ENCODE data around the gene ACR. TPM values are rescaled to one million over a fixed set of nuclear protein-coding genes. Genes with fewer than 3 reads are reported as not detected.

ACR gene
- total RNA-seq, 1 experiment from 2014 or later = not detected

- no peak overlapping the region for H3K27ac ChIP-seq
- H3K9me3 ChIP-seq (replicated peaks) = no peaks in the 10 kb centered on the region
- no peak overlapping the region for H3K4me3 ChIP-seq
- no peaks in the 10 kb centered on the region for H3K36me3 ChIP-seq
- no peaks in the 10 kb centered on the region for H3K27me3 ChIP-seq (replicated peaks)
- DNase-seq (ENCODE audit: low read depth in 1 of 2, low spot score in 2 of 2) = no peak
- no peaks in the 10 kb centered on the region for H3K4me1 ChIP-seq (replicated peaks)
Measured at GRCh38 chr22:50706481-50707125, 31.4 kb upstream of the ACR start.

GRCh38 chr22:50708474-50708873 is 29.5 kb upstream of the ACR start:
- H3K4me1 ChIP-seq (replicated peaks) = no peaks in the 10 kb centered on the region
- H3K4me3 ChIP-seq = no peak overlapping the region
- no peaks in the 10 kb centered on the region for H3K36me3 ChIP-seq
- DNase-seq (ENCODE audit: low read depth in 1 of 2, low spot score in 2 of 2) = no peak
- H3K27me3 ChIP-seq (replicated peaks) = no peaks in the 10 kb centered on the region
- H3K9me3 ChIP-seq (replicated peaks) = no peaks in the 10 kb centered on the region
- no peak overlapping the region for H3K27ac ChIP-seq

GRCh38 chr22:50708996-50709395 is 29.0 kb upstream of the ACR start:
- H3K9me3 ChIP-seq (replicated peaks) = no peaks in the 10 kb centered on the region
- no peak overlapping the region for H3K4me3 ChIP-seq
- no peaks in the 10 kb centered on the region for H3K4me1 ChIP-seq (replicated peaks)
- no peaks in the 10 kb centered on the region for H3K36me3 ChIP-seq
- H3K27ac ChIP-seq = no peak overlapping the region
- H3K27me3 ChIP-seq (replicated peaks) = no peaks in the 10 kb centered on the region
- no peak for DNase-seq (ENCODE audit: low read depth in 1 of 2, low spot score in 2 of 2)

- Histone ChIP-seq H3K9me3 (replicated peaks) (no peaks in the 10 kb centered on the region), H3K27ac (no peak overlapping the region), H3K36me3 (no peaks in the 10 kb centered on the region), H3K4me3 (no peak overlapping the region), H3K27me3 (replicated peaks) (no peaks in the 10 kb centered on the region), H3K4me1 (replicated peaks) (no peaks in the 10 kb centered on the region)
- DNase-seq (ENCODE audit: low read depth in 1 of 2, low spot score in 2 of 2) = no peak
Measured at GRCh38 chr22:50710221-50710620, 27.8 kb upstream of the ACR start.

GRCh38 chr22:50710886-50711285 is 27.1 kb upstream of the ACR start:
- Histone ChIP-seq H3K27ac (no peak overlapping the region), H3K4me1 (replicated peaks) (no peaks in the 10 kb centered on the region), H3K4me3 (no peak overlapping the region), H3K36me3 (no peaks in the 10 kb centered on the region), H3K27me3 (replicated peaks) (no peaks in the 10 kb centered on the region), H3K9me3 (replicated peaks) (no peaks in the 10 kb centered on the region)
- no peak for DNase-seq (ENCODE audit: low read depth in 1 of 2, low spot score in 2 of 2)

GRCh38 chr22:50711446-50712340 is 26.3 kb upstream of the ACR start:
- Histone ChIP-seq H3K4me1 (replicated peaks) (no peaks in the 10 kb centered on the region), H3K36me3 (no peaks in the 10 kb centered on the region), H3K4me3 (no peak overlapping the region), H3K27ac (no peak overlapping the region), H3K27me3 (replicated peaks) (peaks cover under 1% of the 10 kb centered on the region; the same call in 1 of the 2 replicates), H3K9me3 (replicated peaks) (no peaks in the 10 kb centered on the region)
- DNase-seq (ENCODE audit: low read depth in 1 of 2, low spot score in 2 of 2) = no peak

GRCh38 chr22:50712341-50713007 is 25.5 kb upstream of the ACR start:
- Histone ChIP-seq H3K27ac (no peak overlapping the region), H3K9me3 (replicated peaks) (no peaks in the 10 kb centered on the region), H3K36me3 (no peaks in the 10 kb centered on the region), H3K4me3 (no peak overlapping the region), H3K27me3 (replicated peaks) (peaks cover 4% of the 10 kb centered on the region), H3K4me1 (replicated peaks) (no peaks in the 10 kb centered on the region)
- DNase-seq (ENCODE audit: low read depth in 1 of 2, low spot score in 2 of 2) = no peak

GRCh38 chr22:50713008-50713385 is 25.0 kb upstream of the ACR start:
- no peak overlapping the region for H3K27ac ChIP-seq
- no peaks in the 10 kb centered on the region for H3K36me3 ChIP-seq
- no peak overlapping the region for H3K4me3 ChIP-seq
- H3K4me1 ChIP-seq (replicated peaks) = no peaks in the 10 kb centered on the region
- no peak for DNase-seq (ENCODE audit: low read depth in 1 of 2, low spot score in 2 of 2)
- H3K27me3 ChIP-seq (replicated peaks) = peaks cover 9% of the 10 kb centered on the region
- no peaks in the 10 kb centered on the region for H3K9me3 ChIP-seq (replicated peaks)

- H3K9me3 ChIP-seq (replicated peaks) = no peaks in the 10 kb centered on the region
- peaks cover 10% of the 10 kb centered on the region for H3K27me3 ChIP-seq (replicated peaks)
- no peak for DNase-seq (ENCODE audit: low read depth in 1 of 2, low spot score in 2 of 2)
- no peaks in the 10 kb centered on the region for H3K4me1 ChIP-seq (replicated peaks)
- H3K4me3 ChIP-seq = no peak overlapping the region
- H3K27ac ChIP-seq = no peak overlapping the region
- H3K36me3 ChIP-seq = no peaks in the 10 kb centered on the region
Measured at GRCh38 chr22:50713571-50714056, 24.4 kb upstream of the ACR start.

GRCh38 chr22:50714150-50714549 is 23.9 kb upstream of the ACR start:
- no peak for DNase-seq (ENCODE audit: low read depth in 1 of 2, low spot score in 2 of 2)
- Histone ChIP-seq H3K4me3 (no peak overlapping the region), H3K27ac (no peak overlapping the region), H3K4me1 (replicated peaks) (no peaks in the 10 kb centered on the region), H3K27me3 (replicated peaks) (peaks cover 16% of the 10 kb centered on the region), H3K9me3 (replicated peaks) (no peaks in the 10 kb centered on the region), H3K36me3 (no peaks in the 10 kb centered on the region)

GRCh38 chr22:50714631-50715179 is 23.3 kb upstream of the ACR start:
- no peaks in the 10 kb centered on the region for H3K9me3 ChIP-seq (replicated peaks)
- no peak overlapping the region for H3K4me3 ChIP-seq
- H3K27ac ChIP-seq = no peak overlapping the region
- no peak for DNase-seq (ENCODE audit: low read depth in 1 of 2, low spot score in 2 of 2)
- H3K36me3 ChIP-seq = no peaks in the 10 kb centered on the region
- peaks cover 21% of the 10 kb centered on the region for H3K27me3 ChIP-seq (replicated peaks)
- no peaks in the 10 kb centered on the region for H3K4me1 ChIP-seq (replicated peaks)

GRCh38 chr22:50715250-50715649 is 22.8 kb upstream of the ACR start:
- Histone ChIP-seq H3K9me3 (replicated peaks) (no peaks in the 10 kb centered on the region), H3K36me3 (no peaks in the 10 kb centered on the region), H3K4me1 (replicated peaks) (no peaks in the 10 kb centered on the region), H3K27me3 (replicated peaks) (peaks cover 25% of the 10 kb centered on the region), H3K27ac (no peak overlapping the region), H3K4me3 (no peak overlapping the region)
- DNase-seq (ENCODE audit: low read depth in 1 of 2, low spot score in 2 of 2) = no peak

GRCh38 chr22:50715776-50716175 is 22.2 kb upstream of the ACR start:
- H3K4me1 ChIP-seq (replicated peaks) = no peaks in the 10 kb centered on the region
- no peaks in the 10 kb centered on the region for H3K36me3 ChIP-seq
- H3K27me3 ChIP-seq (replicated peaks) = peaks cover 30% of the 10 kb centered on the region
- H3K4me3 ChIP-seq = no peak overlapping the region
- no peak overlapping the region for H3K27ac ChIP-seq
- DNase-seq (ENCODE audit: low read depth in 1 of 2, low spot score in 2 of 2) = no peak
- no peaks in the 10 kb centered on the region for H3K9me3 ChIP-seq (replicated peaks)

Data from SJSA1 (cell line).